Spinal cord (tissue), 10 donors: Measurements from ENCODE around the gene TEX44. TPM values are rescaled to one million over a fixed set of nuclear protein-coding genes. Genes with fewer than 3 reads are reported as not detected.
"Not testable (repeated sequence)": the region's sequence is repeated elsewhere in the genome, so short reads cannot be mapped to it uniquely, and the experiment has no call there.

Experiments
- DNase-seq, 6 donors: peaks; one replicate each; pipeline versions ENCODE4 v3.0.0 to v3.0.0-alpha.2; 2013 to 2015; ENCODE audit warnings: low spot score in 6 of 6, low read depth in 4 of 6
- H3K27ac ChIP-seq: one replicate; pipeline ENCODE4 v1.5.1; 2013; ENCODE audit warnings: low read depth, low read length, control low read depth
- H3K27me3 ChIP-seq: one replicate; pipeline ENCODE4 v1.6.1; 2013; ENCODE audit warnings: low read length; ENCODE audit not compliant: control insufficient read depth, insufficient read depth
- H3K36me3 ChIP-seq: one replicate; pipeline ENCODE4 v1.6.1; 2013; ENCODE audit warnings: low read length; ENCODE audit not compliant: control insufficient read depth, insufficient read depth
- H3K4me1 ChIP-seq: one replicate; pipeline ENCODE4 v1.6.1; 2013; ENCODE audit warnings: low read length; ENCODE audit not compliant: control insufficient read depth, insufficient read depth
- H3K4me3 ChIP-seq: one replicate; pipeline ENCODE4 v1.5.1; 2013; ENCODE audit warnings: low read depth, low read length, control low read depth
- H3K9me3 ChIP-seq: one replicate; pipeline ENCODE4 v1.6.1; 2013; ENCODE audit warnings: low read length; ENCODE audit not compliant: control insufficient read depth, insufficient read depth
- WGBS: methylation state at CpG from one replicate; pipeline ENCODE4 v1.1.5; 2013; ENCODE audit warnings: missing lambda C conversion rate; ENCODE audit not compliant: insufficient coverage; 5-methylcytosine and 5-hydroxymethylcytosine counted together
- polyA plus RNA-seq, 2 donors: library from polyadenylated mRNA; unstranded; fragments of 120-200 nt; gene quantifications; one replicate each; pipeline ENCODE4 v1.2.1, GENCODE V29; 2013; ENCODE audit not compliant: insufficient read length in 2 of 2
- total RNA-seq, 2 donors: library from RNA; depleted of rRNA in 1 of 2; stranded (reverse); fragments of 120-200 nt in 1 of 2; fragments of >200 nt in 1 of 2; gene quantifications; one replicate each; pipeline versions ENCODE4 v1.2.3 to v1.2.4, GENCODE V29; 2013 to 2014
- donor health status: healthy.

Gene TEX44
- total and polyA plus RNA-seq, 4 donors: not detected

GRCh38 chr2:231570915-231571314 is 21.7 kb upstream of the TEX44 start:
- not testable (repeated sequence) for DNase-seq, H3K9me3 ChIP-seq, H3K36me3 ChIP-seq, H3K27ac ChIP-seq, H3K27me3 ChIP-seq, H3K4me3 ChIP-seq
- H3K4me1 ChIP-seq: peaks cover 10% of the 10 kb centered on the region
- 93% methylated on average over 3 of the region's 5 CpGs for WGBS

- no peaks in the 10 kb centered on the region for H3K27me3 ChIP-seq
- no peak overlapping the region for H3K27ac ChIP-seq
- WGBS: 76% methylated on average over 3 of the region's 4 CpGs
- no peaks in the 10 kb centered on the region for H3K9me3 ChIP-seq
- no peaks in the 10 kb centered on the region for H3K36me3 ChIP-seq
- no peak overlapping the region for H3K4me3 ChIP-seq
- no peak for DNase-seq
- peaks cover 10% of the 10 kb centered on the region for H3K4me1 ChIP-seq
Measured at GRCh38 chr2:231571661-231572191, 20.9 kb upstream of the TEX44 start.

GRCh38 chr2:231573096-231573495 is 19.6 kb upstream of the TEX44 start:
- WGBS: 52% methylated on average over 3 of the region's 4 CpGs
- Histone ChIP-seq H3K27me3 (no peaks in the 10 kb centered on the region), H3K9me3 (no peaks in the 10 kb centered on the region)

DNA sequence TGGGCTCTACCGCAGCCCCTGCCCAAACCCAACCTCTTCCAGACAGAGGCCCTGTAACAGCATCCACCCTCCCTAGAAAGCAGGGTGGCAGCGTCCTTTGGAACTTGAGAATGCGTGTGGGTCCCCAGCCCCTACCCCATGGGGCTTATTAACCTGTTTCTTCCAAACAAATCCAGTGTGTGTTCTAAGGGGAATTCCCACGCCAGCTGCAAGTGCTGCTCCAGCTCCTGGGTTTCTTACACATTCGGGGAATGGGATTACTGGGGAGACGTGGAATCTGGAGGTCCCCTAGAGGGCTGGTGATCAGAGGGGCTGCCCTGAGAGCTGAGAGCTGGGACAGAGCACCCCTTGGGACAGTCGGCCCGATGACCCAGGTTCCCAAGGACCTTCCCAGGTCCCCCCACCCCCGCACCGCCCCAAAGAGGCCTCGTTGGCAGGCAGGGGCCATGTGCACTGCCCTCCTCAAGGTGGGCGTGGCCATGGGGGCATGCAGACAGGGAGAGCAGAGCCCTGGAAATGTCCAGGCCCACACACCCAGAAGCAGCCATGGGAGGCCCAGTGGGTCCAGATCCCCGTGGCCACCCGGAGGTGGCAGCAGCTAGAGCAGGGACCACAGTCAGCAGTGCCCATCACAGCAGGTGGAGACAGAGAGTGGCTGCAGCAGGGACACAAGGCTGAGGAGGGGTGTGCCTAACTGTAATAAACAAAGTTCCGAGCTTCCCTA is 18.8 kb upstream of the TEX44 start:
- Histone ChIP-seq H3K4me3 (no peak overlapping the region), H3K27ac (no peak overlapping the region), H3K9me3 (no peaks in the 10 kb centered on the region), H3K36me3 (no peaks in the 10 kb centered on the region), H3K4me1 (peaks cover 10% of the 10 kb centered on the region), H3K27me3 (no peaks in the 10 kb centered on the region)
- WGBS: 76% methylated on average over 13 of the region's 15 CpGs
- DNase-seq: no peak

More at GRCh38 chr2:231573096-231573495, 19.6 kb upstream of the TEX44 start:
- Histone ChIP-seq H3K36me3 (no peaks in the 10 kb centered on the region), H3K27ac (no peak overlapping the region), H3K4me1 (peaks cover 10% of the 10 kb centered on the region), H3K4me3 (no peak overlapping the region)
- no peak for DNase-seq

DNA sequence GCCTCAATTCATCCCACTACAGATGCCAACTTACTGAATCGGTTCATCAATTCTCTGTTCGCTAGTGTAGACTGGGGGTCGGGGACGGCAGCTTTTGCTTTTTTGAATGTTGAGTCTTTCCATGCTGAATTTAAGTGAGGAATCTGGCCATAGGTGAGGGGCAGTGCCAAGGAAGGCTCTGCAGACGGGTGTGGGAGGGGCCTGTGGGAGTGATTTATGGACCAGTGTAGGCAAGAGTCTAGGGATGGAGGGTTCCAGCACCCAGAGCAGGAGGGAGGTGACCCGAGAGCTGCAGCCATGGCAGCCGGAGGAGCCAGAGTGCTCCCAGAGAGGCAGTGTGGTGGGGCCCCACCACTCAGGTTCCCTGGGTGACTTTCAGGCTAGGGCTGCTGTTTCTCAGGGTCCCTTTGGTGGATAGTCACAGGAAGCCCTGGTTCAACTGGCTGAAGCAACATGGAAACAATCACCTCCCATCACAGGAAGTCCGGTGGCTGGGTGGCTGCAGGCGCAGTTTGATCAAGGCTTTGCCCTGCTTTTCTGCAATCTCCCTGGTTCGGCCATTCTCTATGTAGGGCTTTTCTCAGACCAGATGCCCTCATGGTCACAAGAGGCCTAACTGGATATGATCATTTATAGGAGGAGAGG is 16.9 kb upstream of the TEX44 start:
- Histone ChIP-seq H3K4me1 (peaks cover 10% of the 10 kb centered on the region), H3K9me3 (no peaks in the 10 kb centered on the region), H3K36me3 (no peaks in the 10 kb centered on the region), H3K27ac (no peak overlapping the region), H3K4me3 (no peak overlapping the region), H3K27me3 (no peaks in the 10 kb centered on the region)
- DNase-seq: no peak
- WGBS: 97% methylated on average over 9 of the region's 10 CpGs

DNA sequence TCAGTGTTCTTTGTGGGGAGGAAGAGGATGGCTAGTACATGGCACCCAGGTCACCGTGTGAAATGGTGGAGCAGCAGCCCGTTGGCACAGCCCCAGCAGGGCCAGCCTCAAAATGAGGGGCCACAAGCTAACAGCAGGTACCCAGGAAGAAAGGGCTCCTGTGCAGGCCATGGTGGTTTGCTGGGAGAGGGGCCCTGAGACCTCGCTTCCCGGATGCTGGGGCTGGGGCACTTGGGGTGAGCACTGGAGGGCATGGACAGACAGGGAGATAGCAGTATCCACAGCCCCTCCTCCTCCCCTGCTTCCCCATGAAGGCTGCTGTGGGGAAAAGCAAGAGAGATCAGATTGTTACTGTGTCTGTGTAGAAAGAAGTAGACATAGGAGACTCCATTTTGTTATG is 16.2 kb upstream of the TEX44 start:
- WGBS: 85% methylated on average over 2 of the region's 4 CpGs
- H3K36me3 ChIP-seq: no peaks in the 10 kb centered on the region
- no peak overlapping the region for H3K4me3 ChIP-seq
- DNase-seq: no peak
- no peaks in the 10 kb centered on the region for H3K27me3 ChIP-seq
- no peak overlapping the region for H3K27ac ChIP-seq
- no peaks in the 10 kb centered on the region for H3K9me3 ChIP-seq
- peaks cover 10% of the 10 kb centered on the region for H3K4me1 ChIP-seq

DNA sequence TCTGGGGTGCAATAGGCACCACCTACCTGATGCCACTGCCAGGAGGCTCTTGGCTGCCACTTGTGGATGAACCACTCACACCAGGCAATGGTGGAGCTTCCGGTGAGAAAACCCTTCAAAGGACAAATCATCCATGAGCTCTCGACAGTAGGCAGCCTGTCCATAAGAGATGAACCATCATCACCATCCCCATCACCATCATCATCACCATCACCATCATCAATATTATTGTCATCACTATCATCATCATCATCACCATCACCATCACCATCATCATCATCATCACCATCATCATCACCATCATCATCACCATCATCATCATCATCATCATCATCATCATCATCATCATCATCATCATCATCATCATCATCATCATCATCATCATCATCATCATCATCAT is 14.0 kb upstream of the TEX44 start:
- WGBS: 100% methylated on average over 2 of the region's 2 CpGs
- not testable (repeated sequence) for DNase-seq, H3K4me1 ChIP-seq, H3K27me3 ChIP-seq, H3K36me3 ChIP-seq, H3K9me3 ChIP-seq, H3K4me3 ChIP-seq, H3K27ac ChIP-seq

DNA sequence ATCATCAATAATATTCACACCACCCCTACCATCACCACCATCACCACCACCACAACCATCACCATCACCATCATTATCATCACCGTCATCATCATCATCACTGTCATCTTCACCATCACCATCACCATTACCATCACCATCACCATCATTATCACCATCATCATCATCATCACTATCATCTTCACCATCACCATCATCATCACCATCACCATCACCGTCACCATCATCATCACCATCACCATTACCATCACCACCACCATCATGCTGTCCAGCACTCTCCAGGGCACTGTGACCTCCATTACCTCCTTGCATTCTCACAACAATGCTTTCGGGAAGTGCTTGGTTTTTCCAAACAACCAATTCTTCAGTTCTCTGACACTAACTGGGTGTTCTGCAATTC is 13.1 kb upstream of the TEX44 start:
- Histone ChIP-seq H3K27ac (no peak overlapping the region), H3K27me3 (no peaks in the 10 kb centered on the region), H3K36me3 (no peaks in the 10 kb centered on the region), H3K4me3 (no peak overlapping the region), H3K4me1 (peaks cover 3% of the 10 kb centered on the region), H3K9me3 (no peaks in the 10 kb centered on the region)
- DNase-seq: no peak
- 95% methylated on average over 3 of the region's 3 CpGs for WGBS

DNA sequence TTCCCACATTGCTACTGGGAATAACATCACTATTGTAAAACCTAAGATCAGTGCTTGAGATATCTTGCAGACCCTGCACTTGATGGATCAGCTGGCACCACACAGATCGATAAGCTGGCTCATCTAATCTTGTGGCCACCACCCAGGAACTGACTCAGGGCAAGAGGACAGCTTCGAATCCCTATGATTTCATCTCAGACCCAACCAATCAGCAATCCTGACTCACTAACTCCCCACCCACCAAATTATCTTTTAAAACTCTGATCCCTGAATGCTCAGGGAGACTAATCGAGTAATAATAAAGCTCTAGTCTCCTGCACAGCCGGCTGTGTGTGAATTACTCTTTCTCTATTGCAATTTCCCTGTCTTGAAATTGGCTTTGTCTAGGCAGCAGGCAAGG is 11.3 kb upstream of the TEX44 start:
- Histone ChIP-seq H3K27me3 (no peaks in the 10 kb centered on the region), H3K9me3 (no peaks in the 10 kb centered on the region), H3K4me3 (no peak overlapping the region), H3K27ac (no peak overlapping the region), H3K4me1 (peaks cover 3% of the 10 kb centered on the region), H3K36me3 (no peaks in the 10 kb centered on the region)
- WGBS: 74% methylated on average over 4 of the region's 4 CpGs
- DNase-seq: no peak

GRCh38 chr2:231583982-231584381 is 8.7 kb upstream of the TEX44 start:
- no peaks in the 10 kb centered on the region for H3K9me3 ChIP-seq
- no peaks in the 10 kb centered on the region for H3K36me3 ChIP-seq
- no peak overlapping the region for H3K4me3 ChIP-seq
- H3K27me3 ChIP-seq: no peaks in the 10 kb centered on the region
- 34% methylated on average over 11 of the region's 11 CpGs for WGBS
- H3K4me1 ChIP-seq: peaks cover 3% of the 10 kb centered on the region
- H3K27ac ChIP-seq: no peak overlapping the region
- DNase-seq: peak in 1 of 6 donors; percentile 9
